HG02852 (cell line): ENCODE results near the gene CMTM3.
"Not testable (repeated sequence)": the region's sequence is repeated elsewhere in the genome, so short reads cannot be mapped to it uniquely, and the experiment has no call there.

Experiments used
- ATAC-seq: cut with Tn5 transposase; IDR thresholded peaks from one replicate; pipeline ENCODE4 v1.9.1; 2021; ENCODE audit warnings: mild to moderate bottlenecking, moderate library complexity; ENCODE audit not compliant: unreplicated experiment

Gene CMTM3

DNA sequence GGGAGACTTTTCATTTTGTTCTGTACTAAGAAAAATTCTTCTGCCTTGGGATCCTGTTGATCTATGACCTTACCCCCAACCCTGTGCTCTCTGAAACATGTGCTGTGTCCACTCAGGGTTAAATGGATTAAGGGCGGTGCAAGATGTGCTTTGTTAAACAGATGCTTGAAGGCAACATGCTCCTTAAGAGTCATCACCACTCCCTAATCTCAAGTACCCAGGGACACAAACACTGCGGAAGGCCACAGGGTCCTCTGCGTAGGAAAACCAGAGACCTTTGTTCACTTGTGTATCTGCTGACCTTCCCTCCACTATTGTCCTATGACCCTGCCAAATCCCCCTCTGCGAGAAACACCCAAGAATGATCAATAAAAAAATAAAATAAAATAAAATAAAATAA, 27.1 kb downstream of the CMTM3 start:
- not testable (repeated sequence) for ATAC-seq

GRCh38 chr16:66634527-66635196, 30.2 kb downstream of the CMTM3 start:
- ATAC-seq: no peak

GRCh38 chr16:66635406-66635805, 30.9 kb downstream of the CMTM3 start:
- ATAC-seq: no peak

GRCh38 chr16:66636199-66636598, 31.7 kb downstream of the CMTM3 start:
- no peak for ATAC-seq

- ATAC-seq: no peak
Observed at GRCh38 chr16:66637806-66638205, 33.3 kb downstream of the CMTM3 start.

GRCh38 chr16:66639091-66639885, 34.8 kb downstream of the CMTM3 start:
- no peak for ATAC-seq

DNA sequence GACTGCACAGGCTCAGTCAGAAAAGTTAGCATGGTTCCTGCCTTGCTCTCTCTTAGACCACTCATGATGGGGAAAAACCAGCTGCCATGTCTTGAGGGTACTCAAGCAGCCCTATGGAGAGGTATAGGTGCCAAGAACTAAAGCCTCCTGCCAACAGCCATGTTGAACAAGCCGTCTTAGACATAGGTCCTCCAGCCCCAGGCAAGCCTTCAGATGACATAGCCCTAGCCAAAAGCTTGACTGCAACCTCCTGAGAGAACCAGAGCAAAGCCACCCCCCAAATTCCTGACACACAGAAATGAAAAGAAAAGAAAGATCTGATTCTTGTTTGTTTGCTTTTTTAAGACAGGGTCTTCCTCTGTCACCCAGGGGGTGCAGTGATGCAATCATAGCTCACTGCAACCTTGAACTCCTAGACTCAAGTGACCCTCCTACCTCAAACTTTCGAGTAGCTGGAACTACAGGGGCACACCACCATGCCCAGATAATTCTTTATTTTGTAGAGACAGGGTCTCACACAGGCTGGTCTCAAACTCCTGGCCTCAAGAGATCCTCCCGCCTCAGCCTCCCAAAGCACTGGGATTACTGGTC, 36.3 kb downstream of the CMTM3 start:
- no peak for ATAC-seq

DNA sequence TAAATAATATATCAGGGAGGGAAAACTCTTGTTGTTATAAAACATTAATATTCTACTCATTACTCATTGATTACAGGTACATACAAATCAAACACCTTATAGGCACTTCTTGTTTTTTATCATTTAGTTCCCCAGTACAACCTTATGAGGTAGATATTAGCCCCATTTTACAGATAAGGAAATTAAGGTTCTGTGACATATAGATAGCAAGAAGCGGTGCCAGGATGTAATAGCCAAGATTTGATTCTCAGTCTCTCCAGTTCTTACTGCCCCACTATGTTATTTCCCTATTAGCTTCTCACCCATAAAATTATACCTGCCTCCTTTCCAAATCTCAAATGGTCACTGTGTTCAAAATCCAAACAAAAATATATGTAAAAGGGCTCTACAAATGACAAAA, 36.9 kb downstream of the CMTM3 start:
- no peak for ATAC-seq

- ATAC-seq: no peak
Observed at GRCh38 chr16:66647866-66648265, 43.4 kb downstream of the CMTM3 start.

DNA sequence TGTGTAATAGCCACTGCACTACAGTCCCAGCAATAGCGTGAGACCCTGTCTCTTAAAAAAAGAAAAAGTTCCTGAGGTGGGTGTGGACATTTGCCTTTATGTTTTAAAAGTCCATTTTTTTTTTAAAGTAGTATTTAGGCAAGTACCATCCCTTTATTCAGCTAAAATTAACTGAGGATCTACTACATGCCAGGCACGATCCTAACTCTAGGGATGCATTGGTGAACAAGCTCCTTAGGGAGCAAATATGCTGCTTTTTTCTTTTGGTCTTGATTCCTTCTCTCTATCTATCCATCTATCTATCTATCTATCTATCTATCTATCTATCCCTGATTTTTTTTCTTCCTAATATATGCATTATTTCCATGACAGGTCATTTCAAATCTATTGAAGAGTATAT, 44.7 kb downstream of the CMTM3 start:
- no peak for ATAC-seq

- no peak for ATAC-seq
Observed at GRCh38 chr16:66649636-66650205, 45.2 kb downstream of the CMTM3 start.

- peak; percentile 95 for ATAC-seq
Observed at GRCh38 chr16:66650707-66651473, 46.4 kb downstream of the CMTM3 start.

GRCh38 chr16:66651474-66651765, 46.9 kb downstream of the CMTM3 start:
- no peak for ATAC-seq

GRCh38 chr16:66651965-66652364, 47.5 kb downstream of the CMTM3 start:
- ATAC-seq: no peak

DNA sequence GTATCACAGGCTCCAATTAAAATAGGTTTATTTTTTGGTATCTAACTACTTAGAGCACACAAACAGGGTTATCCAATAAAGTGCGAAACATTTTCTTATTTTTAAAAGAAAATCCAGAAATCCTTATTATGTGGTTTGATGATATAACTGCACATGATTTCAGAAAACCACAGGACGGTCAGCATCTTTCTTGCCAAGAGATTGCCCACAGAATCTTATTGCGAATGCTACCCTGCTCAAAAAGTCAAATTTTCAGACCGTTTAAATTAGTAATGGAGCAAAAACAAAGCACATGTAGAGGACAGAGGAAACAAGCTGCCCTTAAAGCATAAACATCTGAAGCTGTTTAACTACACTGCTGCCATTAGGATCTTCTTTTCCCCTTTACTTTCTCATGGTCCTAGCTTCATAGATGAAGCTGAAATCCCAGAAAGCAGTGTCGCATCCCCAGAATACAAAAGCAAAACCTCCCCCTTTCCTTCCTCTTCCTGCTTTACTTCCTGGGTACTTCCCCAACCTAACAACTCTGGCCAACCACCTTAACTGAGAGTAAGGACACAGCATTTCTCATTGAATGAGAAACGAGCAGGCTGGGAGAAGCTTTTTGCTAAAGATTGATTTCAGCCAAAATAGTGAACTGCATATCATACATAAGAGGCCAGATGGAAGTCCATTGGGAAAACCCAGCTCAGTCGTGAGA, 48.3 kb downstream of the CMTM3 start:
- no peak for ATAC-seq

GRCh38 chr16:66653581-66654350, 49.3 kb downstream of the CMTM3 start:
- no peak for ATAC-seq

- ATAC-seq: no peak
Observed at GRCh38 chr16:66656547-66656946, 52.0 kb downstream of the CMTM3 start.

GRCh38 chr16:66658143-66658859, 53.8 kb downstream of the CMTM3 start:
- ATAC-seq: no peak

DNA sequence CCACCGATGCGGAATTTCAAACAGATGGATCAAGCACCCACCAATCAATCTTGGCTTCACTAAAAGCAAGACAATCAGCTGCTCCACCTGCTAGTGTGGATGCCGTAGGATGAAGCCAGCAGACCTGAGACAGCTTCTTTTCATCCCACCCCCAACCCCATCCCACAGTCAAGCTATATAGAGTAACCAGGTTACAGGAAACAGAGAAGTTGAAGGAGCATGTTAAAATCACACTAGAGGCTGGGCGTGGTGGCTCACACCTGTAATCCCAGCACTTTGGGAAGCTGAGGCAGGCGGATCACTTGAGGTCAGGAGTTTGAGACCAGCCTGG, 54.3 kb downstream of the CMTM3 start:
- no peak for ATAC-seq
